OCI-LY3 (cell line): ENCODE measurements around the gene LARGE2.

Experiments used
- H2AFZ ChIP-seq: fragments of 200-600, 300-600 bp; shearing (Covaris generic); 2 replicates; pipeline ENCODE4 v1.6.0; 2014; ENCODE audit warnings: antibody characterized with exemption, low read depth, low read length
- H3K27ac ChIP-seq: fragments of 200-600, 300-600 bp; sonication (generic); 2 replicates; pipeline ENCODE4 v1.5.1; 2014; ENCODE audit warnings: mild to moderate bottlenecking, low read length, moderate library complexity, mixed read lengths
- H3K27me3 ChIP-seq: fragments of 200-600, 300-600 bp; sonication (generic); 2 replicates; pipeline ENCODE4 v1.6.1; 2014; ENCODE audit warnings: low read depth, low read length, mixed read lengths
- H3K36me3 ChIP-seq: fragments of 200-600, 300-600 bp; sonication (generic); replicated peaks from 2 replicates; pipeline ENCODE3; 2014; ENCODE audit warnings: low read depth, low read length, mixed read lengths
- H3K4me1 ChIP-seq: fragments of 300-600, 200-600 bp; sonication (generic); 2 replicates; pipeline ENCODE4 v1.6.1; 2014; ENCODE audit warnings: low read length, mixed read lengths
- H3K4me2 ChIP-seq: fragments of 200-600, 300-600 bp; sonication (generic); 2 replicates; pipeline ENCODE4 v1.6.1; 2014; ENCODE audit warnings: low read length, mixed read lengths
- H3K4me3 ChIP-seq: fragments of 300-600, 200-600 bp; sonication (generic); 2 replicates; pipeline ENCODE4 v1.5.1; 2014; ENCODE audit warnings: antibody characterized with exemption, mild to moderate bottlenecking, low read length, moderate library complexity
- H3K79me2 ChIP-seq: fragments of 300-600, 200-600 bp; shearing (Covaris generic); 2 replicates; pipeline ENCODE4 v1.6.1; 2014; ENCODE audit warnings: mild to moderate bottlenecking, low read length, mixed read lengths
- H3K9ac ChIP-seq: fragments of 300-600, 200-600 bp; shearing (Covaris generic); 2 replicates; pipeline ENCODE4 v1.6.0; 2014; ENCODE audit warnings: mild to moderate bottlenecking, low read length, moderate library complexity
- H3K9me3 ChIP-seq: fragments of 200-600, 300-600 bp; shearing (Covaris generic); 2 replicates; pipeline ENCODE4 v1.6.1; 2014; ENCODE audit warnings: low read length, mixed read lengths; ENCODE audit not compliant: insufficient read depth
- H4K20me1 ChIP-seq: fragments of 200-600, 300-600 bp; sonication (generic); 2 replicates; pipeline ENCODE4 v1.6.1; 2016; ENCODE audit warnings: low read length, mixed read lengths; ENCODE audit not compliant: insufficient read depth
- CTCF ChIP-seq: fragments of 200-600, 300-600 bp; sonication (generic); IDR thresholded peaks from 2 replicates; pipeline ENCODE4 v1.5.1; 2014; ENCODE audit warnings: antibody characterized with exemption, low read length, low read depth
- EZH2phosphoT487 ChIP-seq: fragments of 200-600 bp; shearing (Covaris generic); IDR thresholded peaks from 2 replicates; pipeline ENCODE4 v1.6.1; 2018; ENCODE audit warnings: antibody characterized with exemption, mixed run types, low read depth

LARGE2 gene

GRCh38 chr11:45900916-45901617 lies 21.4 kb upstream of the LARGE2 start:
- H3K9ac ChIP-seq: no peak overlapping the region
- no peak overlapping the region for H3K4me3 ChIP-seq
- no peaks in the 10 kb centered on the region for H3K79me2 ChIP-seq
- no peaks in the 10 kb centered on the region for H3K27me3 ChIP-seq
- no peaks in the 10 kb centered on the region; the same call in 1 of the 2 replicates for H3K4me1 ChIP-seq
- H3K36me3 ChIP-seq: no peaks in the 10 kb centered on the region
- no peak overlapping the region for H3K4me2 ChIP-seq
- no peak overlapping the region for H2AFZ ChIP-seq
- TF ChIP-seq EZH2phosphoT487: no peak
- TF ChIP-seq CTCF: no peak
- no peak overlapping the region for H3K27ac ChIP-seq
- H3K9me3 ChIP-seq: no peaks in the 10 kb centered on the region
- no peaks in the 10 kb centered on the region for H4K20me1 ChIP-seq

DNA sequence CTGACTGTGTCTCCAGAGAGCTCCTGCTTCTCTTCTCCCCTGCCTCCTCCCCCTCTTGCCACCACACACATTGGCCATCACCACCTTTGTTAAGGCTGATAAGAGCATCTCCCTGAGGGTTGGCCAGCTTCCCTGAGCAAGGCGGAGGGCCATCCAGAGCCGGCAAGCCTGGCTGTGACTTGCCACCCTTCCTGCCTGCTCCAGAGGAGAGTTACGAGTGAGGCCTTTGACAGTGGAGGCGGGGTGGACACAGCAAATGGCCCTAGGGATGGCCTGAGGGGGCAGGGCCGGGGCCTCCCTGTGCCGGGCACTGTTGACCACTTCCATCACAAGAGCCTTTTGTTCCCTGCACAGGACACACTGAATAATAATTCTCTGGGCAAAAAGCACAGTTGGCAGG lies 20.8 kb upstream of the LARGE2 start:
- H3K9ac ChIP-seq: no peak overlapping the region
- H3K4me2 ChIP-seq: no peak overlapping the region
- H3K4me3 ChIP-seq: no peak overlapping the region
- no peaks in the 10 kb centered on the region for H3K9me3 ChIP-seq
- H3K4me1 ChIP-seq: no peaks in the 10 kb centered on the region; the same call in 1 of the 2 replicates
- H3K27ac ChIP-seq: no peak overlapping the region
- H3K36me3 ChIP-seq: no peaks in the 10 kb centered on the region
- no peaks in the 10 kb centered on the region for H3K79me2 ChIP-seq
- TF ChIP-seq EZH2phosphoT487: no peak
- no peak for TF ChIP-seq CTCF
- H3K27me3 ChIP-seq: no peaks in the 10 kb centered on the region
- no peaks in the 10 kb centered on the region for H4K20me1 ChIP-seq
- H2AFZ ChIP-seq: no peak overlapping the region

GRCh38 chr11:45902452-45903380 lies 19.7 kb upstream of the LARGE2 start:
- no peak overlapping the region for H2AFZ ChIP-seq
- no peaks in the 10 kb centered on the region for H3K9me3 ChIP-seq
- H4K20me1 ChIP-seq: no peaks in the 10 kb centered on the region
- no peak overlapping the region for H3K27ac ChIP-seq
- H3K27me3 ChIP-seq: no peaks in the 10 kb centered on the region
- no peaks in the 10 kb centered on the region for H3K79me2 ChIP-seq
- TF ChIP-seq EZH2phosphoT487 (no peak), CTCF (no peak)
- no peak overlapping the region for H3K4me2 ChIP-seq
- H3K9ac ChIP-seq: no peak overlapping the region
- H3K4me1 ChIP-seq: no peaks in the 10 kb centered on the region; the same call in 1 of the 2 replicates
- no peaks in the 10 kb centered on the region for H3K36me3 ChIP-seq
- no peak overlapping the region for H3K4me3 ChIP-seq

DNA sequence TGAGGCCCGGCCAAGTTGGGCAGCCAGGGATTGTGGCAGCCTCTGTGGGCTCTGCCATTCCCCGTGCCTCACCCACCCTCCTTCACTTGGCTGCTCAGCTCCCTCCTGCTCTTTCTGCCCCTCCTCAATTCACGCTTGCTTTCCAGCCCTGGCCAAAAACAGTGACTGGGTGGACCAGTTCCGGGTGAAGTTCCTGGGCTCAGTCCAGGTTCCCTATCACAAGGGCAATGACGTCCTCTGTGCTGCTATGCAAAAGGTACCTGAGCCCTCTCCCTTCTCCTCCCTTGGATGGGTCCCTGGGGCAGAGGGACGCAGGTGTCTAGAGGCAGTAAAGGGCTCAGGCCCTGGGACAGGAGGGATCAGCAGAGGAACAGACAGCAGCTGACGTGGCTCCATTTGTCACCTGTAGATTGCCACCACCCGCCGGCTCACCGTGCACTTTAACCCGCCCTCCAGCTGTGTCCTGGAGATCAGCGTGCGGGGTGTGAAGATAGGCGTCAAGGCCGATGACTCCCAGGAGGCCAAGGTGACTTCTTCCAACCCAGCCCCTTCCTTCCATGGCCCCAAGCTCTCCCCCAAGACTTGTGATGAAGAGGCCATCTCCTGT lies 18.0 kb upstream of the LARGE2 start:
- H3K4me2 ChIP-seq: no peak overlapping the region
- no peaks in the 10 kb centered on the region; the same call in 1 of the 2 replicates for H3K4me1 ChIP-seq
- no peak overlapping the region for H3K27ac ChIP-seq
- H2AFZ ChIP-seq: no peak overlapping the region
- H3K4me3 ChIP-seq: no peak overlapping the region
- no peak for TF ChIP-seq EZH2phosphoT487
- no peak for TF ChIP-seq CTCF
- no peak overlapping the region for H3K9ac ChIP-seq
- no peaks in the 10 kb centered on the region for H4K20me1 ChIP-seq
- H3K79me2 ChIP-seq: no peaks in the 10 kb centered on the region
- H3K36me3 ChIP-seq: no peaks in the 10 kb centered on the region
- H3K9me3 ChIP-seq: no peaks in the 10 kb centered on the region
- no peaks in the 10 kb centered on the region for H3K27me3 ChIP-seq
